ENCODE data around the gene TBX6. TPM values are rescaled to one million over a fixed set of nuclear protein-coding genes. Genes with fewer than 3 reads are reported as not detected.

The TBX6 gene
- total and polyA plus RNA-seq, 10 of the 15 experiments (the other 5 are each of a cell fraction or from before 2014, with no cell fraction given), result 0.08 to 0.90 (median 0.31) TPM; not detected in 2

- TF ChIP-seq RAD21 (IDR thresholded peaks at IDR 0.05; ENCODE audit: insufficient read depth, low read depth, low read length) (no peak), MYC (IDR thresholded peaks at IDR 0.05; ENCODE audit: insufficient read depth, insufficient read length, insufficient replicate concordance, low read length, severe bottlenecking) (peak; percentile 82), PAX5 (IDR thresholded peaks at IDR 0.05; ENCODE audit: borderline replicate concordance, low read depth, low read length) (peak; percentile 57; the same call in 1 of the 2 replicates), IRF5 (IDR thresholded peaks at IDR 0.05; ENCODE audit: borderline replicate concordance) (no peak), MLLT1 (IDR thresholded peaks at IDR 0.05) (no peak; the same call in 1 of the 2 replicates), E4F1 (IDR thresholded peaks at IDR 0.05; ENCODE audit: borderline replicate concordance, partially characterized antibody) (no peak), PAX8 (IDR thresholded peaks at IDR 0.05) (no peak), POLR2A (IDR thresholded peaks at IDR 0.05; ENCODE audit: low read depth, low read length) (peak; percentile 86), SIN3A (IDR thresholded peaks at IDR 0.05; ENCODE audit: low read depth, low read length) (peak; percentile 66; the same call in 1 of the 2 replicates), RELA (IDR thresholded peaks at IDR 0.05; ENCODE audit: borderline replicate concordance, partially characterized antibody) (peak; percentile 47), CUX1 (IDR thresholded peaks at IDR 0.05; ENCODE audit: insufficient replicate concordance, low read depth, low read length) (no peak), TCF3 (IDR thresholded peaks at IDR 0.05; ENCODE audit: borderline replicate concordance, insufficient read depth, low read depth, low read length) (peak; percentile 71), NKRF (conservative IDR thresholded peaks at IDR 0.05) (peak; percentile 91), NFYB (IDR thresholded peaks at IDR 0.05; ENCODE audit: insufficient read depth, low read depth, low read length) (peak; percentile 80; the same call in 1 of the 2 replicates)
Measured at GRCh38 chr16:30065102-30065942, 26.4 kb downstream of the TBX6 start, which contains the start of gene ALDOA (continued).

Measured in GM12878 (cell line).